K562 (cell line): ENCODE results near the gene VPS13D. TPM values are rescaled to one million over a fixed set of nuclear protein-coding genes. Genes with fewer than 3 reads are reported as not detected.

Experiments used
- ATAC-seq: fragments of 200-7000 bp; cut with Tn5 transposase; 3 replicates; pipeline ENCODE4 v1.9.1; 2020; ENCODE audit warnings: moderate library complexity
- BruUV-seq: library from RNA; stranded (reverse); fragments of 400-500 nt; replicated peaks from 2 replicates; lab custom pipeline; 2021; lab: Mats Ljungman, UMichigan
- CTCF ChIA-PET: fragments of 300-600 bp; formaldehyde crosslinking; extraction: SDS; loops from one replicate; lab custom pipeline; 2021; ENCODE audit warnings: low intra/inter-chr PET ratio; lab: Yijun Ruan, JAX
- POLR2A ChIA-PET: fragments of 300-600, 350-650 bp; sonication (Branson Sonifier 250); formaldehyde crosslinking; extraction: SDS; loops from one replicate; lab custom pipeline; 2021; ENCODE audit warnings: antibody characterized with exemption, inconsistent platforms; lab: Yijun Ruan, JAX
- DNase-seq, 4 experiments: peaks; one replicate each; pipeline versions ENCODE4 v3.0.0 to v3.0.0-alpha.2; 2011 to 2018; ENCODE audit warnings: low spot score in 3 of 4, mixed read lengths in 3 of 4; ENCODE audit errors: extremely low read depth in 1 of 4
- FAIRE-seq: peaks from 2 replicates; lab custom pipeline; 2011; peaks lifted over from hg19 to GRCh38; lab: Jason Lieb, UNC
- H2AFZ ChIP-seq: 2 replicates; pipeline ENCODE4 v1.6.0; 2011; ENCODE audit warnings: low read depth, low read length, control low read depth, inconsistent platforms
- H3K27ac ChIP-seq: fragments of 200-600 bp; 3 replicates; pipeline ENCODE4 v1.8.0; 2011; ENCODE audit warnings: low read depth, mild to moderate bottlenecking, control low read depth, inconsistent platforms, low read length, moderate library complexity, mixed read lengths; ENCODE audit errors: extremely low read depth
- H3K27me3 ChIP-seq, 2 experiments: fragments of 300-600 bp in 1 of 2; 2 replicates in 1 of 2; 3 replicates in 1 of 2; pipeline versions ENCODE4 v1.6.0 to v1.8.0; 2011; ENCODE audit warnings: inconsistent platforms in 2 of 2, low read length in 2 of 2, mild to moderate bottlenecking in 1 of 2, mixed read lengths in 1 of 2, moderate library complexity in 1 of 2; ENCODE audit not compliant: control insufficient read depth in 2 of 2, insufficient read depth in 2 of 2
- H3K36me3 ChIP-seq: fragments of 300-600 bp; 3 replicates; pipeline ENCODE4 v1.8.0; 2011; ENCODE audit warnings: mild to moderate bottlenecking, low read length, inconsistent platforms; ENCODE audit not compliant: control insufficient read depth, insufficient read depth
- H3K4me1 ChIP-seq, 2 experiments: fragments of 200-600 bp in 1 of 2; replicated peaks in 1 of 2; 2 replicates in 1 of 2; 3 replicates in 1 of 2; pipeline versions ENCODE4 v1.5.1 to v1.8.0; 2011; ENCODE audit warnings: inconsistent platforms in 2 of 2, low read length in 2 of 2, mild to moderate bottlenecking in 1 of 2, mixed read lengths in 1 of 2, moderate library complexity in 1 of 2; ENCODE audit not compliant: control insufficient read depth in 2 of 2, insufficient read depth in 2 of 2
- H3K4me2 ChIP-seq: 2 replicates; pipeline ENCODE4 v1.6.1; 2011; ENCODE audit warnings: low read length, control low read depth, inconsistent platforms, mixed read lengths; ENCODE audit not compliant: insufficient read depth
- H3K4me3 ChIP-seq: fragments of 200-600 bp; sonication (generic), shearing (Covaris generic); 2 replicates; pipeline ENCODE4 v1.5.1; 2016; ENCODE audit warnings: control low read depth, inconsistent platforms
- H3K79me2 ChIP-seq: fragments of 200-600 bp; 3 replicates; pipeline ENCODE4 v1.8.0; 2011; ENCODE audit warnings: low read length, inconsistent platforms; ENCODE audit not compliant: control insufficient read depth, insufficient read depth
- H3K9ac ChIP-seq, 2 experiments: 2 replicates each; pipeline versions ENCODE4 v1.6.0 to v1.6.1; 2011; ENCODE audit warnings: low read depth in 2 of 2, low read length in 2 of 2, control low read depth in 1 of 2, inconsistent platforms in 1 of 2, mild to moderate bottlenecking in 1 of 2, mixed read lengths in 1 of 2; ENCODE audit not compliant: insufficient read depth in 1 of 2
- H3K9me1 ChIP-seq: one replicate; pipeline ENCODE4 v1.6.0; 2011; ENCODE audit warnings: inconsistent platforms, mild to moderate bottlenecking, low read length, moderate library complexity; ENCODE audit not compliant: control insufficient read depth, insufficient read depth
- H3K9me3 ChIP-seq: replicated peaks from 2 replicates; pipeline ENCODE4 v1.5.1; 2011; ENCODE audit warnings: low read depth, low read length, inconsistent platforms; ENCODE audit not compliant: control insufficient read depth, insufficient read depth
- H4K20me1 ChIP-seq: replicated peaks from 2 replicates; pipeline ENCODE4 v1.6.1; 2011; ENCODE audit warnings: low read length, inconsistent platforms, mixed read lengths; ENCODE audit not compliant: control insufficient read depth, insufficient read depth
- COPS2 ChIP-seq: fragments of 450-650 bp; conservative IDR thresholded peaks from 2 replicates; pipeline ENCODE4 v1.6.1; 2016; ENCODE audit warnings: mild to moderate bottlenecking, moderate library complexity
- ZNF197 ChIP-seq: fragments of 200-800 bp; sonication (Bioruptor generic); IDR thresholded peaks from 2 replicates; pipeline ENCODE4 v1.6.1; 2016; ENCODE audit warnings: low read depth, missing genetic modification characterization, missing compliant biosample characterization
- ZNF282 ChIP-seq: sonication (generic); formaldehyde crosslinking; IDR thresholded peaks from 2 replicates; pipeline ENCODE4 v1.8.1; 2023; ENCODE audit warnings: missing genetic modification reagents
- ZNF57 ChIP-seq: fragments of 450-650 bp; formaldehyde crosslinking; IDR thresholded peaks from 2 replicates; pipeline ENCODE4 v1.4.0; 2020; ENCODE audit warnings: mild to moderate bottlenecking, moderate library complexity
- WGBS: fragments of 100-300 bp; shearing (Covaris generic); methylation state at CpG from one replicate; pipeline ENCODE4 v1.1.6; 2016; ENCODE audit warnings: low coverage, mixed read lengths; ENCODE audit not compliant: insufficient coverage; ENCODE audit errors: missing lambda C conversion rate; 5-methylcytosine and 5-hydroxymethylcytosine counted together
- in situ Hi-C: fragments of 300-500 bp; cut with MboI; formaldehyde crosslinking; loops from 4 replicates; pipeline ENCODE4 v1.15.0; 2018; ENCODE audit warnings: inconsistent platforms, mixed read lengths
- intact Hi-C: fragments of 100-400 bp; cut with micrococcal nuclease; formaldehyde crosslinking; loops from 2 replicates; pipeline ENCODE4 v1.14.2; 2022
- polyA plus RNA-seq, 8 experiments: library from polyadenylated mRNA; depleted of rRNA in 4 of 8; stranded (reverse) in 5 of 8; unstranded in 3 of 8; fragments of >200 nt; fragmentation: Nextera tagmentation in 2 of 8; fragmentation: Illumina TruSeq in 1 of 8; extraction: Ambion mirVana in 2 of 8; extraction: Trizol in 1 of 8; gene quantifications; 2 replicates each; pipeline versions ENCODE4 v1.2.1 to v1.2.3, GENCODE V29; 2011 to 2014; ENCODE audit warnings: inconsistent platforms in 1 of 8, missing spikeins in 1 of 8
- total RNA-seq, 7 experiments: library from RNA; depleted of rRNA in 6 of 7; stranded (reverse); fragments of >200 nt in 6 of 7; fragmentation: Illumina TruSeq in 2 of 7; extraction: Trizol in 2 of 7; gene quantifications; 2 replicates each; pipeline versions ENCODE4 v1.2.1 to v1.2.3, GENCODE V29; 2011 to 2021; ENCODE audit warnings: low replicate concordance in 1 of 7
- TF ChIP-seq, protein P1 (sequence below): fragments of 250-450 bp; sonication (Bioruptor Pico); IDR thresholded peaks from 2 replicates; pipeline ENCODE4 v1.5.0; 2021; ENCODE audit warnings: mild to moderate bottlenecking, moderate library complexity
- TF ChIP-seq, protein P2 (sequence below): fragments of 250-450 bp; sonication (Bioruptor Pico); IDR thresholded peaks from 2 replicates; pipeline ENCODE4 v1.4.0; 2020; ENCODE audit warnings: mild to moderate bottlenecking, moderate library complexity, borderline replicate concordance

The VPS13D gene
- total and polyA plus RNA-seq, 9 of the 15 experiments (the other 6 are each of a cell fraction or from before 2014, with no cell fraction given) = 6.1 to 51.5 (median 38.5) TPM

GRCh38 chr1:12371053-12371452 lies 141.2 kb downstream of the VPS13D start:
- Histone ChIP-seq H2AFZ (no peak overlapping the region), H3K4me2 (no peak overlapping the region), H3K4me3 (no peak overlapping the region), H3K27ac (no peak overlapping the region), H3K36me3 (peaks cover 57% of the 10 kb centered on the region), H3K9ac (no peak overlapping the region), H3K9me3 (no peaks in the 10 kb centered on the region), H3K79me2 (no peaks in the 10 kb centered on the region), H3K27me3 (no peaks in the 10 kb centered on the region), H4K20me1 (no peaks in the 10 kb centered on the region), H3K9me1 (no peaks in the 10 kb centered on the region), H3K4me1 (peaks cover 0 to 2% of the 10 kb centered on the region in 2 experiments; a peak in 1 of 5 replicates)
- WGBS = 84% methylated on average over 4 of the region's 5 CpGs
- DNase-seq (no peak), FAIRE-seq (no peak), ATAC-seq (no peak)
- in situ Hi-C loops = no loop called here
- no TSS peak for BruUV-seq
- ChIA-PET CTCF (no interaction called here), POLR2A (interaction anchor here (1.1 kb wide), 2 partner anchors 14 to 243 kb away, joined by 3 to 5 read pairs; no protein-coding TSS in a partner anchor)
- intact Hi-C loops = no loop called here
- TF ChIP-seq ZNF197 (CRISPR knock-in tag) (no peak), COPS2 (no peak), ZNF282 (CRISPR knock-in tag) (no peak), ZNF57 (CRISPR knock-in tag) (no peak)
- TF ChIP-seq, protein P1, sequence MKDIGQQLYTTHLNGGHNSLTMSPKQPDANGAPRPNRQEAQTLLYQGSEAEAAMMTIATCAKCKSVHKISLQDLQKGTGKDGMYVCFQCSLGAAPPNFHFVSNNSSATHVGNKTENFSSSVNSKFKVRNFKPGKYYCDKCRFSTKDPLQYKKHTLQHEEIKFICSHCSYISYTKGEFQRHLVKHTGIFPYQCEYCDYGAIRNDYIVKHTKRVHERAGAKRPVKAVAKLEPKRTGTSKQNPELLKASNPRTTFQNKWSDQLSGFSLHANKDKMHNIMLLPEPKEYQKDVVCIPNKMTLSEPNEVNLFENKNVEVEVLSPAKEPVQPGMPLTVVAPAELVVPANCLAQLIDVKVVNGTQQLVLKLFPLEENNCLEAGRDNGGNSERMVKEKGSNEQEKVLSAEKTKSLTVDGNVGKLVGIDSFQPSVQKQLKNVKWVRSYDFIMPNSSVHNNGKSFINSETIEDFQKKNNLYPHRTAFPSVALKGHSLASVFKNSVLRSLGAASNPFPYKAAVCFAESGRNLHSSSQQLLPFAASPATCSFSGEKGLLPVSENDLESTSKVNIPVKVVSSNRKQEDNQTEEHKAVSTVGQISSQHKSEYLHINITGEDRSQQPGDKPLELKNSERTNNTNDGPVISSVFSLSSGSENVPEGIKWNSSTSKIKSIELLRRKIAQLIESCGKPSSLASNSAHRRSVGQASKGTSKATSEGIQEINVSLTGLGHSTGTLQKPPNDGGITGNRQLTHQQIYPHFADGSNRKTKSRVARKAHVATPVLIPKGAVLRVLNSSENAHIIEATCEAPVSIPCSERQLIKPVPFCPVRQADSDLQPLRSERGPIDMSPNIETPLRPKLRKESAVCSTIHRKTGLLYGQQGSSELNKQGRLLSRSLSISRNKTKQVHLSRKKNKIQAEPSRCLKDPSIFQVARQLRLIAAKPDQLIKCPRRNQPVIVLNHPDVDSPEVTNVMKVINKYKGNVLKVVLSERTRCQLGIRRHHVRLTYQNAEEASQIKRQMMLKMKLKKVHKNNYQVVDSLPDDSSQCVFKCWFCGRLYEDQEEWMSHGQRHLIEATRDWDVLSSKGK (CRISPR knock-in tag) = no peak
- TF ChIP-seq, protein P2, sequence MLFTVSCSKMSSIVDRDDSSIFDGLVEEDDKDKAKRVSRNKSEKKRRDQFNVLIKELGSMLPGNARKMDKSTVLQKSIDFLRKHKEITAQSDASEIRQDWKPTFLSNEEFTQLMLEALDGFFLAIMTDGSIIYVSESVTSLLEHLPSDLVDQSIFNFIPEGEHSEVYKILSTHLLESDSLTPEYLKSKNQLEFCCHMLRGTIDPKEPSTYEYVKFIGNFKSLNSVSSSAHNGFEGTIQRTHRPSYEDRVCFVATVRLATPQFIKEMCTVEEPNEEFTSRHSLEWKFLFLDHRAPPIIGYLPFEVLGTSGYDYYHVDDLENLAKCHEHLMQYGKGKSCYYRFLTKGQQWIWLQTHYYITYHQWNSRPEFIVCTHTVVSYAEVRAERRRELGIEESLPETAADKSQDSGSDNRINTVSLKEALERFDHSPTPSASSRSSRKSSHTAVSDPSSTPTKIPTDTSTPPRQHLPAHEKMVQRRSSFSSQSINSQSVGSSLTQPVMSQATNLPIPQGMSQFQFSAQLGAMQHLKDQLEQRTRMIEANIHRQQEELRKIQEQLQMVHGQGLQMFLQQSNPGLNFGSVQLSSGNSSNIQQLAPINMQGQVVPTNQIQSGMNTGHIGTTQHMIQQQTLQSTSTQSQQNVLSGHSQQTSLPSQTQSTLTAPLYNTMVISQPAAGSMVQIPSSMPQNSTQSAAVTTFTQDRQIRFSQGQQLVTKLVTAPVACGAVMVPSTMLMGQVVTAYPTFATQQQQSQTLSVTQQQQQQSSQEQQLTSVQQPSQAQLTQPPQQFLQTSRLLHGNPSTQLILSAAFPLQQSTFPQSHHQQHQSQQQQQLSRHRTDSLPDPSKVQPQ (CRISPR knock-in tag) = no peak
